B cell (primary cell): ENCODE measurements around the gene POU5F1. TPM values are rescaled to one million over a fixed set of nuclear protein-coding genes. Genes with fewer than 3 reads are reported as not detected.
"Not testable (repeated sequence)": the region's sequence is repeated elsewhere in the genome, so short reads cannot be mapped to it uniquely, and the experiment has no call there.

Experiments
- ATAC-seq: fragments of 200-7000 bp; cut with Tn5 transposase; one replicate; pipeline ENCODE4 v1.10.0; 2021; ENCODE audit warnings: low read depth, mild to moderate bottlenecking, moderate number of reproducible peaks, moderate library complexity
- CTCF ChIA-PET: fragments of 350-600 bp; sonication (Branson Sonifier 250); formaldehyde crosslinking; loops from one replicate; lab custom pipeline; 2021; ENCODE audit warnings: antibody characterized with exemption, inconsistent platforms; lab: Charles Lee
- POLR2A ChIA-PET: fragments of 350-600 bp; sonication (Branson Sonifier 250); formaldehyde crosslinking; loops from one replicate; lab custom pipeline; 2021; ENCODE audit warnings: antibody characterized with exemption; lab: Charles Lee
- DNase-seq: peaks from one replicate; pipeline ENCODE4 v3.0.0; 2013
- H2AFZ ChIP-seq: 2 replicates; pipeline ENCODE4 v1.6.1; 2012; ENCODE audit warnings: mild to moderate bottlenecking, low read depth, low read length; ENCODE audit not compliant: insufficient read depth, poor library complexity, severe bottlenecking
- H3K27ac ChIP-seq, 2 donors: 1 replicate in 1 of 2; 2 replicates in 1 of 2; pipeline ENCODE4 v1.5.1; 2012 to 2013; ENCODE audit warnings: low read length in 2 of 2, mild to moderate bottlenecking in 2 of 2, moderate library complexity in 1 of 2
- H3K27me3 ChIP-seq, 4 experiments: fragments of 200-600 bp in 1 of 4; sonication (generic) in 1 of 4; replicated peaks in 1 of 4; 1 replicate in 2 of 4; 2 replicates in 2 of 4; pipeline versions ENCODE4 v1.6.1 to v1.7.0; 2013 to 2016; ENCODE audit warnings: low read length in 3 of 4, mild to moderate bottlenecking in 2 of 4, mixed read lengths in 1 of 4, moderate library complexity in 1 of 4; ENCODE audit not compliant: insufficient read depth in 4 of 4, control insufficient read depth in 3 of 4; ENCODE audit errors: control extremely low read depth in 1 of 4
- H3K36me3 ChIP-seq, 2 experiments: replicated peaks in 1 of 2; 1 replicate in 1 of 2; 2 replicates in 1 of 2; pipeline versions ENCODE4 v1.6.1 to v1.7.1; 2013; ENCODE audit warnings: low read length in 1 of 2; ENCODE audit not compliant: insufficient read depth in 2 of 2, control insufficient read depth in 1 of 2; ENCODE audit errors: control extremely low read depth in 1 of 2, extremely low read depth in 1 of 2
- H3K4me1 ChIP-seq, 2 donors: fragments of 200-600 bp in 1 of 2; sonication (generic) in 1 of 2; 1 replicate in 1 of 2; 2 replicates in 1 of 2; pipeline versions ENCODE4 v1.5.1 to v1.6.1; 2013 to 2017; ENCODE audit warnings: low read length in 2 of 2; ENCODE audit not compliant: control insufficient read depth in 2 of 2, insufficient read depth in 2 of 2
- H3K4me2 ChIP-seq: replicated peaks from 2 replicates; pipeline ENCODE3; 2012; ENCODE audit warnings: mild to moderate bottlenecking, low read depth, low read length; ENCODE audit not compliant: poor library complexity, severe bottlenecking
- H3K4me3 ChIP-seq, 5 experiments: fragments of 200-600 bp in 1 of 5; sonication (generic) in 1 of 5; 1 replicate in 3 of 5; 2 replicates in 2 of 5; pipeline versions ENCODE4 v1.5.1 to v1.7.0; 2011 to 2016; ENCODE audit warnings: low read length in 4 of 5, mild to moderate bottlenecking in 4 of 5, low read depth in 2 of 5, control low read depth in 1 of 5, moderate library complexity in 1 of 5; ENCODE audit not compliant: insufficient read depth in 1 of 5; ENCODE audit errors: control extremely low read depth in 1 of 5, extremely low read depth in 1 of 5
- H3K79me2 ChIP-seq: fragments of 200-600 bp; sonication (generic); one replicate; pipeline ENCODE4 v1.6.0; 2016; ENCODE audit warnings: low read length; ENCODE audit not compliant: control insufficient read depth, insufficient read depth
- H3K9ac ChIP-seq: fragments of 200-600 bp; sonication (generic); 2 replicates; pipeline ENCODE4 v1.6.1; 2017; ENCODE audit warnings: mild to moderate bottlenecking, low read length, moderate library complexity
- H3K9me3 ChIP-seq, 3 donors: one replicate each; pipeline versions ENCODE4 v1.6.1 to v1.7.1; 2013; ENCODE audit warnings: low read length in 2 of 3; ENCODE audit not compliant: control insufficient read depth in 2 of 3, insufficient read depth in 1 of 3; ENCODE audit errors: control extremely low read depth in 1 of 3
- H4K20me1 ChIP-seq: 2 replicates; pipeline ENCODE4 v1.6.0; 2012; ENCODE audit warnings: mild to moderate bottlenecking, low read length; ENCODE audit not compliant: insufficient read depth, control insufficient read depth, poor library complexity, severe bottlenecking
- H3K27ac Mint-ChIP-seq: one replicate; pipeline ENCODE4 v1.8.0; 2021; ENCODE audit warnings: mixed read lengths
- H3K27me3 Mint-ChIP-seq: one replicate; pipeline ENCODE4 v1.8.0; 2021; ENCODE audit warnings: mixed read lengths
- H3K4me1 Mint-ChIP-seq: one replicate; pipeline ENCODE4 v1.8.0; 2021; ENCODE audit warnings: mixed read lengths
- H3K4me3 Mint-ChIP-seq: one replicate; pipeline ENCODE4 v1.8.0; 2021; ENCODE audit warnings: mixed read lengths
- H3K9me3 Mint-ChIP-seq: one replicate; pipeline ENCODE4 v1.8.0; 2022; ENCODE audit warnings: mixed read lengths; ENCODE audit not compliant: insufficient read depth
- WGBS: methylation state at CpG from one replicate; pipeline ENCODE4 v1.1.5; 2013; ENCODE audit warnings: missing lambda C conversion rate; ENCODE audit not compliant: insufficient coverage; 5-methylcytosine and 5-hydroxymethylcytosine counted together
- intact Hi-C: fragments of 100-400 bp; cut with micrococcal nuclease; formaldehyde crosslinking; loops from one replicate; pipeline ENCODE4 v1.10.0; 2022
- polyA plus RNA-seq: library from polyadenylated mRNA; depleted of rRNA; stranded (reverse); fragments of >200 nt; gene quantifications from 2 replicates; pipeline ENCODE4 v1.2.3, GENCODE V29; 2012
- total RNA-seq, 2 donors: library from RNA; stranded (reverse); fragments of 120-200 nt in 1 of 2; gene quantifications; 1 replicate in 1 of 2; 2 replicates in 1 of 2; pipeline versions ENCODE4 v1.2.3 to v1.2.4, GENCODE V29; 2013 to 2022

The POU5F1 gene
- total and polyA plus RNA-seq, 2 donors (not counting 1 experiment from before 2014, with no cell fraction given): 0.76 to 0.88 TPM

- intact Hi-C loops: not testable (repeated sequence)
- ChIA-PET POLR2A (interaction anchor here (0.7 kb wide), 1 partner anchor 52 kb away, joined by 6 read pairs; no protein-coding TSS in a partner anchor), CTCF (interaction anchor here (0.7 kb wide), 1 partner anchor 47 kb away, joined by 3 read pairs; no protein-coding TSS in a partner anchor)
Measured at GRCh38 chr6:31183859-31184258, 13.4 kb upstream of the POU5F1 start.

GRCh38 chr6:31183287-31183686 lies 12.8 kb upstream of the POU5F1 start:
- ChIA-PET CTCF (interaction anchor here (0.7 kb wide), 1 partner anchor 46 kb away, joined by 3 read pairs; no protein-coding TSS in a partner anchor), POLR2A (interaction anchor here (0.7 kb wide), 1 partner anchor 52 kb away, joined by 6 read pairs; no protein-coding TSS in a partner anchor)
- peaks cover 6 to 20% of the 10 kb centered on the region in 2 donors for H3K4me1 ChIP-seq
- H3K9me3 ChIP-seq, ATAC-seq, H3K4me2 ChIP-seq, H3K9ac ChIP-seq, H3K9me3 Mint-ChIP-seq, DNase-seq, H2AFZ ChIP-seq, H3K27me3 Mint-ChIP-seq, H3K4me3 Mint-ChIP-seq, H3K36me3 ChIP-seq, H4K20me1 ChIP-seq, H3K4me3 ChIP-seq, intact Hi-C loops, H3K27ac Mint-ChIP-seq, H3K27me3 ChIP-seq, H3K27ac ChIP-seq, H3K79me2 ChIP-seq: not testable (repeated sequence)
- H3K4me1 Mint-ChIP-seq: peaks cover 26% of the 10 kb centered on the region
- no CpG with 5 or more reads among the region's 2 CpGs for WGBS

More at GRCh38 chr6:31183859-31184258, 13.4 kb upstream of the POU5F1 start:
- H3K4me2 ChIP-seq, DNase-seq, H3K36me3 ChIP-seq, H4K20me1 ChIP-seq, H3K79me2 ChIP-seq, H3K9me3 Mint-ChIP-seq, H3K9ac ChIP-seq, H3K4me3 Mint-ChIP-seq, H3K27me3 ChIP-seq, H2AFZ ChIP-seq, H3K9me3 ChIP-seq, ATAC-seq, H3K27me3 Mint-ChIP-seq, H3K27ac ChIP-seq, H3K4me3 ChIP-seq, H3K27ac Mint-ChIP-seq: not testable (repeated sequence)
- WGBS: 92% methylated on average over 2 of the region's 6 CpGs
- peaks cover 22% of the 10 kb centered on the region for H3K4me1 Mint-ChIP-seq
- H3K4me1 ChIP-seq: peaks cover 6 to 20% of the 10 kb centered on the region in 2 donors
